ENCODE results near the gene COPG2. TPM values are rescaled to one million over a fixed set of nuclear protein-coding genes. Genes with fewer than 3 reads are reported as not detected.
"Not testable (repeated sequence)": the region's sequence is repeated elsewhere in the genome, so short reads cannot be mapped to it uniquely, and the experiment has no call there.

COPG2 gene
- total RNA-seq, 1 experiment from 2014 or later: 25.5 TPM

DNA sequence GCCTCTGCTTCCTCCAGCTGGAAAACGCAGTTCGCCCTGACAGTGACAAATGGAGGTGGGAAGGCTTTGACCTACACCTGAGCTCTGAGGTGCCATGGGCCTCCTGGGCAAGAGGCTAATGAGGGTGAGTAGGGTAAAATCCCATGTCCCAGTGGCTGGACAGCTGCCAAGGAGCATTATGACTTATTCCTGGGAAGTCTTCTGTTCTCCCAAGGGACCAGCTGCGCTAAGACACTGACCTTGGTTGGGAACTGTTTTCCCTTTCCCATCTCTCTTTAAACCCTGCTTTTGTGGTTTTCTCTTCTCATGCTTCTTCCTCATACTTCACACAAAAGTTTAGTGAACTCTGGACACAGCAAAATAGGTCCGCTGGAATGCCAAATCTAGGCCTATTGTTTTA is 72.6 kb downstream of the COPG2 start:
- intact Hi-C loops (cut with micrococcal nuclease; ENCODE audit: unreplicated experiment): no loop called here

DNA sequence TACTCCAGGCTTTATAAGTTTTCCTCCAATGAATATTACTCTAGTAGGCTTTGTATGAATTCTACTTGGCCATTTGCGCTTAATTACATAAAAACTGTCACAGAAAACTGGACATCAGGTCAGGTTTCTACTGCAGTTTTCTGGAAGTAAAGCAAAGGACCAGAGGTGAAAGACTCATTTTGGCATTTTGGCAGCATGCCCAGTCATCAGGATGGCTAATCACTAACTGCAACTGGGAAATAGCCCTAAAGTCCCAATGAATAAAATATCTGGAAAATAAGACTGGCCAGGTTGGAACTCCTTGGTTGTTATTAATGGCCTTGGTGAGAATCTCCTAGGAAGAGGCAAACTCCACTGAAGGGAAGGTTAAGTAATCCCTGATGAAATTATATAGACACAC is 75.5 kb downstream of the COPG2 start:
- Histone ChIP-seq H2AFZ (no peak overlapping the region), H3K9me2 (ENCODE audit: insufficient read depth) (no peaks in the 10 kb centered on the region), H3K27ac (no peak overlapping the region), H3F3A (ENCODE audit: insufficient read depth, low read depth) (no peaks in the 10 kb centered on the region), H3K27me3 (ENCODE audit: insufficient read depth, low read depth) (no peaks in the 10 kb centered on the region), H3K79me2 (ENCODE audit: low read depth) (no peaks in the 10 kb centered on the region), H3K36me3 (ENCODE audit: low read depth) (no peaks in the 10 kb centered on the region), H3K4me3 (no peak overlapping the region), H3K4me1 (replicated peaks; ENCODE audit: insufficient read depth) (no peaks in the 10 kb centered on the region), H4K20me1 (ENCODE audit: insufficient read depth) (no peaks in the 10 kb centered on the region), H3K9me3 (ENCODE audit: insufficient read depth, low read depth) (no peaks in the 10 kb centered on the region; the same call in 1 of the 2 replicates), H3K4me2 (no peak overlapping the region)
- TF ChIP-seq, protein P1, sequence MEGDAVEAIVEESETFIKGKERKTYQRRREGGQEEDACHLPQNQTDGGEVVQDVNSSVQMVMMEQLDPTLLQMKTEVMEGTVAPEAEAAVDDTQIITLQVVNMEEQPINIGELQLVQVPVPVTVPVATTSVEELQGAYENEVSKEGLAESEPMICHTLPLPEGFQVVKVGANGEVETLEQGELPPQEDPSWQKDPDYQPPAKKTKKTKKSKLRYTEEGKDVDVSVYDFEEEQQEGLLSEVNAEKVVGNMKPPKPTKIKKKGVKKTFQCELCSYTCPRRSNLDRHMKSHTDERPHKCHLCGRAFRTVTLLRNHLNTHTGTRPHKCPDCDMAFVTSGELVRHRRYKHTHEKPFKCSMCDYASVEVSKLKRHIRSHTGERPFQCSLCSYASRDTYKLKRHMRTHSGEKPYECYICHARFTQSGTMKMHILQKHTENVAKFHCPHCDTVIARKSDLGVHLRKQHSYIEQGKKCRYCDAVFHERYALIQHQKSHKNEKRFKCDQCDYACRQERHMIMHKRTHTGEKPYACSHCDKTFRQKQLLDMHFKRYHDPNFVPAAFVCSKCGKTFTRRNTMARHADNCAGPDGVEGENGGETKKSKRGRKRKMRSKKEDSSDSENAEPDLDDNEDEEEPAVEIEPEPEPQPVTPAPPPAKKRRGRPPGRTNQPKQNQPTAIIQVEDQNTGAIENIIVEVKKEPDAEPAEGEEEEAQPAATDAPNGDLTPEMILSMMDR (conservative IDR thresholded peaks at IDR 0.05): no peak
- TF ChIP-seq EZH2 (IDR thresholded peaks at IDR 0.05; ENCODE audit: low read depth): no peak
- intact Hi-C loops (cut with micrococcal nuclease; ENCODE audit: unreplicated experiment): no loop called here
- no peak for DNase-seq
- POLR2A ChIA-PET (ENCODE audit: unreplicated experiment): no interaction called here
- CTCF ChIA-PET: no interaction called here
- no TSS peak for BruUV-seq (replicated peaks)

More for the DNA sequence above, 72.6 kb downstream of the COPG2 start:
- Histone ChIP-seq H3K27ac (no peak overlapping the region), H3K79me2 (ENCODE audit: low read depth) (no peaks in the 10 kb centered on the region), H3K9me2 (ENCODE audit: insufficient read depth) (no peaks in the 10 kb centered on the region), H3K27me3 (ENCODE audit: insufficient read depth, low read depth) (no peaks in the 10 kb centered on the region), H3K4me2 (no peak overlapping the region), H3K36me3 (ENCODE audit: low read depth) (no peaks in the 10 kb centered on the region), H4K20me1 (ENCODE audit: insufficient read depth) (no peaks in the 10 kb centered on the region), H2AFZ (no peak overlapping the region), H3K4me1 (replicated peaks; ENCODE audit: insufficient read depth) (no peaks in the 10 kb centered on the region), H3K9me3 (ENCODE audit: insufficient read depth, low read depth) (no peaks in the 10 kb centered on the region), H3K4me3 (no peak overlapping the region), H3F3A (ENCODE audit: insufficient read depth, low read depth) (no peaks in the 10 kb centered on the region)
- POLR2A ChIA-PET (ENCODE audit: unreplicated experiment): no interaction called here
- no TSS peak for BruUV-seq (replicated peaks)
- CTCF ChIA-PET: no interaction called here
- DNase-seq: no peak
- TF ChIP-seq, protein P1 (conservative IDR thresholded peaks at IDR 0.05): no peak
- TF ChIP-seq EZH2 (IDR thresholded peaks at IDR 0.05; ENCODE audit: low read depth): no peak

DNA sequence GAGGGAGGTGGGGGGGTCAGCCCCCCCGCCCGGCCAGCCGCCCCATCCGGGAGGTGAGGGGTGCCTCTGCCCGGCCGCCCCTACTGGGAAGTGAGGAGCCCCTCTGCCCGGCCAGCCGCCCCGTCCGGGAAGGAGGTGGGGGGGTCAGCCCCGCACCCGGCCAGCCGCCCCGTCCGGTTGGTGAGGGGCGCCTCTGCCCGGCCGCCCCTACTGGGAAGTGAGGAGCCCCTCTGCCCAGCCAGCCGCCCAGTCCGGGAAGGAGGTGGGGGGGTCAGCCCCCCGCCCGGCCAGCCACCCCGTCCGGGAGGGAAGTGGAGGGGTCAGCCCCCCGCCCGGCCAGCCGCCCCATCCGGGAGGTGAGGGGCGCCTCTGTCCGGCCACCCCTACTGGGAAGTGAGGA is 77.1 kb downstream of the COPG2 start:
- H3K9me3 ChIP-seq (ENCODE audit: insufficient read depth, low read depth); H3K27ac ChIP-seq; BruUV-seq (replicated peaks); H4K20me1 ChIP-seq (ENCODE audit: insufficient read depth); intact Hi-C loops (cut with micrococcal nuclease; ENCODE audit: unreplicated experiment); H3F3A ChIP-seq (ENCODE audit: insufficient read depth, low read depth); H3K27me3 ChIP-seq (ENCODE audit: insufficient read depth, low read depth); H3K4me2 ChIP-seq; H3K36me3 ChIP-seq (ENCODE audit: low read depth); H2AFZ ChIP-seq; H3K9me2 ChIP-seq (ENCODE audit: insufficient read depth); H3K4me3 ChIP-seq; POLR2A ChIA-PET (ENCODE audit: unreplicated experiment); H3K79me2 ChIP-seq (ENCODE audit: low read depth); H3K4me1 ChIP-seq (replicated peaks; ENCODE audit: insufficient read depth); DNase-seq; CTCF ChIA-PET: not testable (repeated sequence)

DNA sequence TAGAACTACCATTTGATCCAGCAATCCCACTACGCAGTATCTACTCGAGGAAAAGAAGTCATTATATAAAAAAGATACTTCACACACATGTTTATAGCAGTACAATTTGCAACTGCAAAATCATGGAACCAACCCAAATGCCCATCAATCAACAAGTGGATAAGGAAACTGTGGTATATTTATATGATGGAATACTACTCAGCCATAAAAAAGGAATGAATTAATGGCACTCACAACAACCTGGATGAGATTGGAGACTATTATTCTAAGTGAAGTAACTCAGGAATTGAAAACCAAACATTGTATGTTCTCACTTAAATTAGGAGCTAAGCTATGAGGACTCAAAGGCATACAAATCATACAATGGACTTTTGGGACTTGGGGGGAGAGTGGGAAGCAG is 82.6 kb downstream of the COPG2 start:
- H3K27ac ChIP-seq; H3K36me3 ChIP-seq (ENCODE audit: low read depth); BruUV-seq (replicated peaks); H3K9me3 ChIP-seq (ENCODE audit: insufficient read depth, low read depth); H3K27me3 ChIP-seq (ENCODE audit: insufficient read depth, low read depth); CTCF ChIA-PET; H3K4me3 ChIP-seq; H2AFZ ChIP-seq; H3K79me2 ChIP-seq (ENCODE audit: low read depth); H3K4me1 ChIP-seq (replicated peaks; ENCODE audit: insufficient read depth); POLR2A ChIA-PET (ENCODE audit: unreplicated experiment); DNase-seq; intact Hi-C loops (cut with micrococcal nuclease; ENCODE audit: unreplicated experiment); H3F3A ChIP-seq (ENCODE audit: insufficient read depth, low read depth); H3K4me2 ChIP-seq; H3K9me2 ChIP-seq (ENCODE audit: insufficient read depth); H4K20me1 ChIP-seq (ENCODE audit: insufficient read depth): not testable (repeated sequence)

DNA sequence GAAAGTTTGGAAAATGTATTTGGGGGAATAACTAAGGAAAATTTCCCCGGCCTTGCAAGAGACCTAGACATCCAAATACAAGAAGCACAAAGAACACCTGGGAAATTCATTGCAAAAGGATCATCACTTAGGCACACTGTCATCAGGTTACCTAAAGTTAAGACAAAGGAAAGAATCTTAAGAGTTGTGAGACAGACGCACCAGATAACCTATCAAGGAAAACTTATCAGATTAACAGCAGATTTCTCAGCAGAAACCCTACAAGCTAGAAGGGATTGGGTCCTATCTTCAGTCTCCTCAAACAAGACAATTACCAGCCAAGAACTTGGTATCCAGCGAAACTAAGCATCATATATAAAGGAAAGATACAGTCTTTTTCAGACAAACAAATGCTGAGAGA is 93.4 kb downstream of the COPG2 start:
- BruUV-seq (replicated peaks): not testable (repeated sequence)

DNA sequence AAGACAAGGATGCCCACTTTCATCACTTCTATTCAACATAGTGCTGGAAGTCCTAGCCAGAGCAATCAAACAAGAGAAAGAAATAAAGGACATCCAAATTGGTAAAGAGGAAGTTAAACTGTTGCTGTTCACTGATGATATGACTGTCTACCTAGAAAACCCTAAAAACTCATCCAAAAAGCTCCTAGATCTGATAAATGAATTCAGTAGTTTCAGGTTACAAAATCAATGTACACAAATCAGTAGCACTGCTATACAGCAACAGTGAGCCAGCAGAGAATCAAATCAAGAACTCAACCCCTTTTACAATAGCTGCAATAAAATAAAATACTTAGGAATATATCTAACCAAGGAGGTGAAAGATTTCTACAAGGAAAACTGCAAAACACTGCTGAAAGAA is 98.4 kb downstream of the COPG2 start:
- H3K27me3 ChIP-seq (ENCODE audit: insufficient read depth, low read depth); H3K36me3 ChIP-seq (ENCODE audit: low read depth); H2AFZ ChIP-seq; DNase-seq; H3K4me2 ChIP-seq; intact Hi-C loops (cut with micrococcal nuclease; ENCODE audit: unreplicated experiment); H3K9me2 ChIP-seq (ENCODE audit: insufficient read depth); H4K20me1 ChIP-seq (ENCODE audit: insufficient read depth); POLR2A ChIA-PET (ENCODE audit: unreplicated experiment); H3K4me1 ChIP-seq (replicated peaks; ENCODE audit: insufficient read depth); H3K27ac ChIP-seq; BruUV-seq (replicated peaks); CTCF ChIA-PET; H3F3A ChIP-seq (ENCODE audit: insufficient read depth, low read depth); H3K4me3 ChIP-seq; H3K9me3 ChIP-seq (ENCODE audit: insufficient read depth, low read depth); H3K79me2 ChIP-seq (ENCODE audit: low read depth): not testable (repeated sequence)

More for the DNA sequence above, 93.4 kb downstream of the COPG2 start:
- DNase-seq; H3F3A ChIP-seq (ENCODE audit: insufficient read depth, low read depth); H3K9me2 ChIP-seq (ENCODE audit: insufficient read depth); H4K20me1 ChIP-seq (ENCODE audit: insufficient read depth); H2AFZ ChIP-seq; intact Hi-C loops (cut with micrococcal nuclease; ENCODE audit: unreplicated experiment); H3K4me3 ChIP-seq; H3K4me2 ChIP-seq; H3K36me3 ChIP-seq (ENCODE audit: low read depth); H3K9me3 ChIP-seq (ENCODE audit: insufficient read depth, low read depth); H3K27ac ChIP-seq; CTCF ChIA-PET; H3K27me3 ChIP-seq (ENCODE audit: insufficient read depth, low read depth); H3K4me1 ChIP-seq (replicated peaks; ENCODE audit: insufficient read depth); H3K79me2 ChIP-seq (ENCODE audit: low read depth); POLR2A ChIA-PET (ENCODE audit: unreplicated experiment): not testable (repeated sequence)

Data from PC-9 (cell line).